OCI-LY7 (cell line): Measurements from ENCODE around the gene PRSS33.

Experiments used
- EZH2phosphoT487 ChIP-seq: fragments of 200-600 bp; sonication (generic); IDR thresholded peaks from 2 replicates; pipeline ENCODE4 v1.6.1; 2018; ENCODE audit warnings: low read depth, borderline replicate concordance, mild to moderate bottlenecking, mixed run types, antibody characterized with exemption, low read length, moderate library complexity, mixed read lengths
- TF ChIP-seq, protein P1 (sequence below): fragments of 200-600 bp; sonication (generic); conservative IDR thresholded peaks from 2 replicates; pipeline ENCODE4 v1.5.1; 2014; ENCODE audit warnings: mild to moderate bottlenecking, antibody characterized with exemption, low read length, moderate library complexity, mixed read lengths

- TF ChIP-seq, protein P1, sequence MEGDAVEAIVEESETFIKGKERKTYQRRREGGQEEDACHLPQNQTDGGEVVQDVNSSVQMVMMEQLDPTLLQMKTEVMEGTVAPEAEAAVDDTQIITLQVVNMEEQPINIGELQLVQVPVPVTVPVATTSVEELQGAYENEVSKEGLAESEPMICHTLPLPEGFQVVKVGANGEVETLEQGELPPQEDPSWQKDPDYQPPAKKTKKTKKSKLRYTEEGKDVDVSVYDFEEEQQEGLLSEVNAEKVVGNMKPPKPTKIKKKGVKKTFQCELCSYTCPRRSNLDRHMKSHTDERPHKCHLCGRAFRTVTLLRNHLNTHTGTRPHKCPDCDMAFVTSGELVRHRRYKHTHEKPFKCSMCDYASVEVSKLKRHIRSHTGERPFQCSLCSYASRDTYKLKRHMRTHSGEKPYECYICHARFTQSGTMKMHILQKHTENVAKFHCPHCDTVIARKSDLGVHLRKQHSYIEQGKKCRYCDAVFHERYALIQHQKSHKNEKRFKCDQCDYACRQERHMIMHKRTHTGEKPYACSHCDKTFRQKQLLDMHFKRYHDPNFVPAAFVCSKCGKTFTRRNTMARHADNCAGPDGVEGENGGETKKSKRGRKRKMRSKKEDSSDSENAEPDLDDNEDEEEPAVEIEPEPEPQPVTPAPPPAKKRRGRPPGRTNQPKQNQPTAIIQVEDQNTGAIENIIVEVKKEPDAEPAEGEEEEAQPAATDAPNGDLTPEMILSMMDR = no peak; the same call in 1 of the 2 replicates
- TF ChIP-seq EZH2phosphoT487 = no peak
These were observed 30.2 kb upstream of the PRSS33 start for GRCh38 chr16:2817340-2818271.
